ENCODE measurements around the gene CPNE7. TPM values are rescaled to one million over a fixed set of nuclear protein-coding genes. Genes with fewer than 3 reads are reported as not detected.

CPNE7 gene
- total and polyA plus RNA-seq, 2 of the 8 experiments (the other 6 are each of a cell fraction or from before 2014, with no cell fraction given) = 10.0 to 23.7 TPM

GRCh38 chr16:89569506-89570341, 5.8 kb upstream of the CPNE7 start:
- Histone ChIP-seq H3K56ac (replicated peaks; ENCODE audit: insufficient read length, low read depth, low read length) (no peak overlapping the region), H2BK12ac (ENCODE audit: low read depth, low read length) (no peak overlapping the region), H4K20me1 (replicated peaks in 1 of 2; ENCODE audit: control insufficient read depth in 1 of 2, insufficient read depth in 2 of 2, low read length in 2 of 2) (peaks cover 2 to 9% of the 10 kb centered on the region in 2 experiments), H2BK5ac (ENCODE audit: low read depth, low read length) (no peak overlapping the region), H2AK5ac (ENCODE audit: low read depth, low read length) (no peak overlapping the region), H2AFZ (ENCODE audit: low read length) (no peak overlapping the region), H4K8ac (ENCODE audit: extremely low read depth, insufficient read depth, low read length) (no peak overlapping the region; the same call in 1 of the 2 replicates), H4K91ac (replicated peaks; ENCODE audit: insufficient read length, low read length) (no peak overlapping the region), H3K27ac (ENCODE audit: low read depth, low read length) (no peak overlapping the region), H3K4ac (replicated peaks; ENCODE audit: insufficient read length, low read depth, low read length) (no peak overlapping the region), H3K4me2 (ENCODE audit: insufficient read depth in 1 of 2, low read depth in 2 of 2, low read length in 2 of 2) (no peak overlapping the region), H3K79me1 (ENCODE audit: low read depth, low read length) (no peaks in the 10 kb centered on the region), H4K5ac (ENCODE audit: insufficient read length, low read depth, low read length) (no peak overlapping the region), H3K9me3 (ENCODE audit: insufficient read depth in 2 of 2, low read depth in 1 of 2, low read length in 1 of 2) (no peaks in the 10 kb centered on the region), H3K4me1 (replicated peaks in 1 of 4; ENCODE audit: control insufficient read depth in 3 of 4, insufficient read depth in 4 of 4, low read length in 3 of 4) (peaks cover 0 to 18% (median 8%) of the 10 kb centered on the region in 4 experiments; a peak in 5 of 7 replicates), H2BK120ac (replicated peaks; ENCODE audit: low read depth, low read length) (no peak overlapping the region), H3K14ac (ENCODE audit: insufficient read length) (no peak overlapping the region), H2BK15ac (ENCODE audit: low read length) (no peak overlapping the region), H3K79me2 (ENCODE audit: control insufficient read depth in 1 of 2, insufficient read depth in 2 of 2, low read length in 2 of 2) (no peaks in the 10 kb centered on the region), H3K4me3 (ENCODE audit: extremely low read depth in 1 of 4, insufficient read depth in 2 of 4, low read depth in 3 of 4, low read length in 4 of 4) (no peak overlapping the region), H3K23me2 (ENCODE audit: low read depth, low read length) (peaks cover 11% of the 10 kb centered on the region), H3K27me3 (replicated peaks in 1 of 4; ENCODE audit: control insufficient read depth in 3 of 4, extremely low read depth in 1 of 4, insufficient read depth in 3 of 4, low read length in 3 of 4) (peaks cover 0 to 11% (median 4%) of the 10 kb centered on the region in 4 experiments; a peak in 2 of 7 replicates), H3K18ac (ENCODE audit: extremely low read depth, low read length) (no peak overlapping the region), H3K23ac (ENCODE audit: insufficient read length) (no peak overlapping the region), H3K9ac (replicated peaks in 1 of 4; ENCODE audit: extremely low read depth in 1 of 4, low read depth in 3 of 4, low read length in 3 of 4) (no peak overlapping the region), H2BK20ac (ENCODE audit: low read length) (no peak overlapping the region), H3K36me3 (ENCODE audit: control insufficient read depth in 2 of 4, insufficient read depth in 4 of 4, low read length in 3 of 4) (no peaks in the 10 kb centered on the region)
- 88% methylated on average over 23 of the region's 23 CpGs; no CpG with 5 or more reads in 1 of the 2 experiments for WGBS, 2 experiments (ENCODE audit: extremely low coverage in 1 of 2, insufficient coverage in 1 of 2, insufficient read length in 1 of 2, insufficient replicate concordance in 2 of 2, low coverage in 1 of 2, low lambda C conversion rate in 2 of 2, missing lambda C conversion rate in 1 of 2)
- ChIA-PET CTCF (ENCODE audit: partially characterized antibody) (interaction anchor here (0.8 kb wide), 1 partner anchor 98 kb away, joined by 3 read pairs; no protein-coding TSS in a partner anchor), POLR2A (ENCODE audit: partially characterized antibody) (interaction anchor here (0.6 to 1.6 kb wide), 4 partner anchors 8 to 393 kb away, joined by 4 to 9 read pairs (median 4); no protein-coding TSS in a partner anchor)
- TF ChIP-seq KDM4A (IDR thresholded peaks at IDR 0.05; ENCODE audit: low read depth, low read length, severe bottlenecking) = no peak
- no peak for TF ChIP-seq CTCF (IDR thresholded peaks at IDR 0.05; ENCODE audit: control extremely low read depth in 1 of 3, insufficient read depth in 1 of 3, low read depth in 1 of 3, low read length in 3 of 3)
- TF ChIP-seq POLR2A (IDR thresholded peaks at IDR 0.05; ENCODE audit: control extremely low read depth in 1 of 2, low read depth in 2 of 2, low read length in 2 of 2) = no peak
- DNase-seq (ENCODE audit: low read depth in 1 of 2, low spot score in 2 of 2) (no peak), FAIRE-seq (no peak)

Measured in H1 (cell line).